Astrocyte of the cerebellum (primary cell): Measurements from ENCODE around the gene SLC25A27.

ENCODE experiments used
- DNase-seq: peaks from one replicate; pipeline ENCODE4 v3.0.0-alpha.2; 2011; ENCODE audit warnings: low read depth
- H3K4me3 ChIP-seq: 2 replicates; pipeline ENCODE4 v1.5.1; 2011; ENCODE audit warnings: mild to moderate bottlenecking, low read depth, low read length, moderate library complexity
- CTCF ChIP-seq: IDR thresholded peaks from 2 replicates; pipeline ENCODE4 v1.5.1; 2012; ENCODE audit warnings: low read length, low read depth, moderate library complexity, mild to moderate bottlenecking; ENCODE audit errors: missing control alignments
- in situ Hi-C: cut with HindIII; loops from 2 replicates; pipeline ENCODE4 v1.10.0; 2017; ENCODE audit warnings: low sequenced_read_pairs

SLC25A27 gene

GRCh38 chr6:46684771-46685170 is 32.0 kb downstream of the SLC25A27 start:
- H3K4me3 ChIP-seq: no peak overlapping the region
- DNase-seq: peak; percentile 23
- in situ Hi-C loops: no loop called here
- no peak for TF ChIP-seq CTCF

GRCh38 chr6:46687619-46688097 is 34.9 kb downstream of the SLC25A27 start, which contains the start of gene TDRD6:
Gene TDRD6, plus strand, starts transcription at chr6:46687885. Its CDS starts 244 bp downstream, at chr6:46688129.
- in situ Hi-C loops: no loop called here

DNA sequence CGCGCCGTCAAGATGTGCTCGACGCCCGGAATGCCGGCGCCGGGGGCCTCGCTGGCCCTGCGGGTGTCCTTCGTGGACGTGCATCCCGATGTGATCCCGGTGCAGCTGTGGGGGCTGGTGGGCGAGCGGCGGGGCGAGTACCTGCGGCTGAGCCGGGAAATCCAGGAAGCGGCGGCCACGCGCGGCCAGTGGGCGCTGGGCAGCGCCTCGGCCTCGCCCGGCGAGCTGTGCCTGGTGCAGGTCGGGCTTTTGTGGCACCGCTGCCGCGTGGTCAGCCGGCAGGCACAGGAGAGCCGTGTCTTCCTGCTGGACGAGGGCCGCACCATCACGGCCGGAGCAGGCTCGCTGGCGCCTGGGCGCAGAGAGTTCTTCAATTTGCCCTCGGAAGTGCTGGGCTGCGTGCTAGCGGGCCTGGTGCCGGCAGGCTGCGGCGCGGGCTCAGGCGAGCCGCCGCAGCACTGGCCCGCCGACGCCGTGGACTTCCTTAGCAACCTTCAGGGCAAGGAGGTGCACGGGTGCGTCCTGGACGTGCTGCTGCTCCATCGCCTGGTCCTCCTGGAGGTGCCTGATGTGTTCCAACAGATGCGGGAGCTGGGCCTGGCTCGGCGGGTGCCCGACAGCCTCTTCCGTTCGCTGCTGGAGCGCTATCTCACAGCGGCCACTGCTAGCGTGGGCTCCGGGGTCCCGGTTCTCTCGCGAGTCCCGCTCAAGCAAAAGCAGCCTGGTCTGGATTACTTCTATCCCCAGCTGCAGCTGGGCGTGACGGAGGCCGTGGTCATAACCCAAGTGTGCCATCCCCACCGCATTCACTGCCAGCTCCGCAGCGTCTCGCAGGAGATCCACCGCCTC is 35.6 kb downstream of the SLC25A27 start:
- in situ Hi-C loops: no loop called here
- TF ChIP-seq CTCF: no peak
- DNase-seq: no peak
- H3K4me3 ChIP-seq: no peak overlapping the region

More at GRCh38 chr6:46687619-46688097, 34.9 kb downstream of the SLC25A27 start, which contains the start of gene TDRD6:
- no peak within 1 kb of the TSS for H3K4me3 ChIP-seq
- TF ChIP-seq CTCF: no peak
- no peak for DNase-seq

DNA sequence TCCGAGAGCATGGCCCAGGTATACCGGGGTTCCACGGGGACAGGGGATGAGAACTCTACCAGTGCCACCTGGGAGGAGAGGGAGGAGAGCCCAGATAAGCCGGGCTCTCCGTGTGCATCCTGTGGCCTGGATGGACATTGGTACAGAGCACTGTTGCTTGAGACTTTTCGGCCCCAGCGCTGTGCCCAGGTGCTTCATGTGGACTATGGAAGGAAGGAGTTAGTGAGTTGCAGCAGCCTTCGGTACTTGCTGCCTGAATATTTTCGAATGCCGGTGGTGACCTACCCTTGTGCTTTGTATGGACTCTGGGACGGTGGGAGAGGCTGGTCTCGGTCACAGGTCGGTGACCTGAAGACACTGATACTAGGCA is 36.2 kb downstream of the SLC25A27 start:
- TF ChIP-seq CTCF: no peak
- no peak overlapping the region for H3K4me3 ChIP-seq
- no peak for DNase-seq
- in situ Hi-C loops: no loop called here

DNA sequence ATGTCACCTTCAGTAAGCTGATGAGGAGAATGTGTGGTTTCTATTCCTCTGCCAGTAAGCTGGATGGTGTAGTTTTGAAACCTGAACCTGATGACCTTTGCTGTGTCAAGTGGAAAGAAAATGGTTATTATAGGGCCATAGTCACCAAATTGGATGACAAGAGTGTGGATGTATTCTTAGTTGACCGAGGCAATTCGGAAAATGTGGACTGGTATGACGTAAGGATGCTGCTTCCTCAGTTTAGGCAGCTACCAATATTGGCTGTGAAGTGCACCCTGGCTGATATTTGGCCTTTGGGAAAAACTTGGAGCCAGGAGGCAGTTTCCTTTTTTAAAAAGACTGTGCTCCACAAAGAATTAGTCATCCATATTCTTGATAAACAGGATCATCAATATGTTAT is 36.9 kb downstream of the SLC25A27 start:
- no peak for DNase-seq
- no peak for TF ChIP-seq CTCF
- in situ Hi-C loops: no loop called here
- no peak overlapping the region for H3K4me3 ChIP-seq

DNA sequence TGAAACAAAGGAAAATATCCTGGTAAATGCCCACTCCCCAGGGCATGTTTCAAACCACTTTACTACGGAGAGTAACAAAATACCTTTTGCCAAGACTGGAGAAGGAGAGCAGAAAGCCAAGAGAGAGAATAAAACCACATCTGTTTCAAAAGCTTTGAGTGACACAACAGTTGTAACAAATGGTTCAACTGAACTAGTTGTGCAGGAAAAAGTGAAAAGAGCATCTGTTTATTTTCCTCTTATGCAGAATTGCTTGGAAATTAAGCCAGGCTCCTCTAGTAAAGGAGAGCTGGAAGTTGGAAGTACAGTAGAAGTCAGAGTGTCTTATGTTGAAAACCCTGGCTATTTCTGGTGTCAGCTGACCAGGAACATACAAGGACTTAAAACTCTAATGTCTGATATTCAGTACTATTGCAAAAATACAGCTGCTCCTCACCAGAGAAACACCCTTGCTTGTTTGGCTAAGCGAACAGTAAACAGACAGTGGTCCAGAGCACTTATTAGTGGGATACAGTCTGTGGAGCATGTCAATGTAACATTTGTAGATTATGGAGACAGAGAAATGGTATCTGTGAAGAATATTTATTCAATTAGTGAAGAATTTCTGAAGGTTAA is 37.5 kb downstream of the SLC25A27 start:
- no peak for DNase-seq
- no peak for TF ChIP-seq CTCF

More for the DNA sequence above, 37.5 kb downstream of the SLC25A27 start:
- H3K4me3 ChIP-seq: no peak overlapping the region
- in situ Hi-C loops: no loop called here
